ENCODE results near the gene SDK2.

DNA sequence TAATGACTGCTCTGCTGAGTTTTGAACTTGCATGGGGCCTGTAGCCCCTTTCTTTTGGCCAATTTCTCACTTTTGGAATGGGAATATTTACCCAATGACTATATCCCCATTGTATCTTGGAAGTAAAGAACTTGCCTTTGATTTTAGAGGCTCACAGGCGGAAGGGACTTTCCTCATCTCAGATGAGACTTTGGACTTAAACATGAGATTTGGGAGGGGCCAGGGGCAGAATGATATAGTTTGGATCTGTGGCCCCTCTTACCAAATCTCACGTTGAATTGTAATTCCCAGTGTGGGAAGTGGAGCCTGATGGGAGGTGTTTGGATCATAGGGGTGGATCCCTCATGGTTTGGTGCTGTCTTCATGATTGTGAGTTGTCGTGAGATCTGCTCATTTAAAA, 42.7 kb upstream of the SDK2 start:
- TF ChIP-seq, protein P1, sequence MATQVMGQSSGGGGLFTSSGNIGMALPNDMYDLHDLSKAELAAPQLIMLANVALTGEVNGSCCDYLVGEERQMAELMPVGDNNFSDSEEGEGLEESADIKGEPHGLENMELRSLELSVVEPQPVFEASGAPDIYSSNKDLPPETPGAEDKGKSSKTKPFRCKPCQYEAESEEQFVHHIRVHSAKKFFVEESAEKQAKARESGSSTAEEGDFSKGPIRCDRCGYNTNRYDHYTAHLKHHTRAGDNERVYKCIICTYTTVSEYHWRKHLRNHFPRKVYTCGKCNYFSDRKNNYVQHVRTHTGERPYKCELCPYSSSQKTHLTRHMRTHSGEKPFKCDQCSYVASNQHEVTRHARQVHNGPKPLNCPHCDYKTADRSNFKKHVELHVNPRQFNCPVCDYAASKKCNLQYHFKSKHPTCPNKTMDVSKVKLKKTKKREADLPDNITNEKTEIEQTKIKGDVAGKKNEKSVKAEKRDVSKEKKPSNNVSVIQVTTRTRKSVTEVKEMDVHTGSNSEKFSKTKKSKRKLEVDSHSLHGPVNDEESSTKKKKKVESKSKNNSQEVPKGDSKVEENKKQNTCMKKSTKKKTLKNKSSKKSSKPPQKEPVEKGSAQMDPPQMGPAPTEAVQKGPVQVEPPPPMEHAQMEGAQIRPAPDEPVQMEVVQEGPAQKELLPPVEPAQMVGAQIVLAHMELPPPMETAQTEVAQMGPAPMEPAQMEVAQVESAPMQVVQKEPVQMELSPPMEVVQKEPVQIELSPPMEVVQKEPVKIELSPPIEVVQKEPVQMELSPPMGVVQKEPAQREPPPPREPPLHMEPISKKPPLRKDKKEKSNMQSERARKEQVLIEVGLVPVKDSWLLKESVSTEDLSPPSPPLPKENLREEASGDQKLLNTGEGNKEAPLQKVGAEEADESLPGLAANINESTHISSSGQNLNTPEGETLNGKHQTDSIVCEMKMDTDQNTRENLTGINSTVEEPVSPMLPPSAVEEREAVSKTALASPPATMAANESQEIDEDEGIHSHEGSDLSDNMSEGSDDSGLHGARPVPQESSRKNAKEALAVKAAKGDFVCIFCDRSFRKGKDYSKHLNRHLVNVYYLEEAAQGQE (IDR thresholded peaks at IDR 0.05; ENCODE audit: insufficient read depth in 1 of 2, low read depth in 2 of 2, low read length in 2 of 2): no peak
- no peak for TF ChIP-seq TAF1 (IDR thresholded peaks at IDR 0.05; ENCODE audit: borderline replicate concordance, insufficient read depth, low read length)
